ENCODE data around the gene RAD51B.

Gene RAD51B

DNA sequence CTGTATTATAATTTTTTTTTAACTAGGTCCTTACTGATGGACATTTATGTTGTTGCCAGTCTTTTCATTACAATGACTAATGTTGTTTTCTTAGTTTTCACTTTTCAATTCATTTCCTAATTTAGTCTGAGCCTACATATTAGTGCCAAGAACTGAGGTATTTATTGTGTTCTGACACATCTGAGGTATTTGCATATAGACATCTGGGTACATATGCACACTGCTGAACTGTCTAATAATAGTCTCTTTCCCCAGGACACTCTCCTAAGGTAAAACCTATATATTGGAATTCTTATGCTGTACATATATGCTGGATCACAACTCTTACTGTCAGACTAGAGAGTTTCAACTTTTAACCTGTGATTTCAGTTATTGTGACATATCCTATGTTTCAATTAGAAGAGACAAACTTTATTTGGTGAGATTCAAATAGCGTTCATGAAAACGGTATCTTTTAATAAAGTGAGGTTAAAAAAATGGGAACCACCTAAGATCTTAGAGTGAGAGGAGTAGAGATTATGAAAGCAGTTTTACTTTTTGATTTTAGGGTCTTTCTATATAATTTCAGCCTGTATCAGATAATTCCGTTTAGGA, 263.2 kb downstream of the RAD51B start:
- no peak overlapping the region for H3K27ac ChIP-seq (ENCODE audit: low read depth, low read length)

DNA sequence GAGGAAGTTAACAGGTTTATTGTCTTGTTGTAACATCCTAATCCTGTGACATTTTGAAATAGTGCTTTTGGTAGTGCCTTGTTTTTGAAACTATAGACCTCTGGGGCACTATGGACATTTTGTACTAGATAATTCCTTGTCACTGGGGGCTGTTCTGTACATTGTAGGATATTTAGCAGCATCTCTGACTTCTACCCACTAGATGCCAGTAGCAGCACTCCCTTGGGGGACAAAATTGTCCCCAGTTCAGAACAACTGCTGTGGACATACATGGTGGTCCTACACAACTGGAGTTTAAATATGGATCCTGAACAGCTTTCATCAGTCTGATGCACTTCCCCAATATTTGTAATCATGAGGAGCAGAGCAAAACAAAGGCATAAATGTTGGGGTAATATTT, 264.7 kb downstream of the RAD51B start:
- Histone ChIP-seq H3K9ac (ENCODE audit: low read depth in 1 of 2, low read length in 2 of 2) (no peak overlapping the region), H3K4me1 (ENCODE audit: control insufficient read depth in 1 of 2, insufficient read depth in 2 of 2, low read length in 2 of 2) (no peaks in the 10 kb centered on the region), H3K36me3 (ENCODE audit: control insufficient read depth in 1 of 2, insufficient read depth in 2 of 2, low read length in 2 of 2) (no peaks in the 10 kb centered on the region), H3K4me3 (ENCODE audit: low read depth in 1 of 2, low read length in 2 of 2) (no peak overlapping the region), H3K27me3 (ENCODE audit: control insufficient read depth in 1 of 2, insufficient read depth in 2 of 2, low read length in 2 of 2) (no peaks in the 10 kb centered on the region), H3K27ac (ENCODE audit: low read depth, low read length) (no peak overlapping the region), H3K9me3 (ENCODE audit: control insufficient read depth in 1 of 2, low read length in 2 of 2) (no peaks in the 10 kb centered on the region)

More for the DNA sequence above, 263.2 kb downstream of the RAD51B start:
- no peaks in the 10 kb centered on the region for H3K36me3 ChIP-seq (ENCODE audit: control insufficient read depth in 1 of 2, insufficient read depth in 2 of 2, low read length in 2 of 2)
- H3K9me3 ChIP-seq (ENCODE audit: control insufficient read depth in 1 of 2, low read length in 2 of 2), result no peaks in the 10 kb centered on the region
- no peaks in the 10 kb centered on the region for H3K27me3 ChIP-seq (ENCODE audit: control insufficient read depth in 1 of 2, insufficient read depth in 2 of 2, low read length in 2 of 2)
- H3K9ac ChIP-seq (ENCODE audit: low read depth in 1 of 2, low read length in 2 of 2), result no peak overlapping the region
- H3K4me3 ChIP-seq (ENCODE audit: low read depth in 1 of 2, low read length in 2 of 2), result no peak overlapping the region
- no peaks in the 10 kb centered on the region for H3K4me1 ChIP-seq (ENCODE audit: control insufficient read depth in 1 of 2, insufficient read depth in 2 of 2, low read length in 2 of 2)

DNA sequence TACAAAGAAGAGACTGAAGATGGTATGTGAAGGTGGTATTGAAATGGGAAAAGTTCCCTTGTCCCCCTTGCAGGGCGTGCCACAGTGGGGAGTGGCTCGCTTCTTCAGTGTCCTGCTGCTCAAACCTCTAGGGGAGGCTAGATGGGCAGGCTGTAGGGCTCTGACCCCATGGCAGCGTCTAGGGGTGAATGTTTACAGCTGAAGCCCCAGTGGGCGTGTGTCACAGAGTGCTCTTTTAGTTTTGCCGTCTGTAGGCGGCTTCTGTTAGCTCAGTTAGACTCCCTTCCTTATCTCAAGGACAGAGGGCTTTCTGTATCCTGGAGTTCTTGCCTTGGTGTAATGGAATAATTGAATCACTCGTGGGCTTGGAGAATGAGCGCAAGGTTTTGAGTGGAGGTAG, 266.2 kb downstream of the RAD51B start:
- Histone ChIP-seq H3K27ac (ENCODE audit: low read depth, low read length) (no peak overlapping the region), H3K9ac (ENCODE audit: low read depth in 1 of 2, low read length in 2 of 2) (no peak overlapping the region), H3K36me3 (ENCODE audit: control insufficient read depth in 1 of 2, insufficient read depth in 2 of 2, low read length in 2 of 2) (no peaks in the 10 kb centered on the region), H3K27me3 (ENCODE audit: control insufficient read depth in 1 of 2, insufficient read depth in 2 of 2, low read length in 2 of 2) (no peaks in the 10 kb centered on the region), H3K4me1 (ENCODE audit: control insufficient read depth in 1 of 2, insufficient read depth in 2 of 2, low read length in 2 of 2) (no peaks in the 10 kb centered on the region), H3K9me3 (ENCODE audit: control insufficient read depth in 1 of 2, low read length in 2 of 2) (no peaks in the 10 kb centered on the region), H3K4me3 (ENCODE audit: low read depth in 1 of 2, low read length in 2 of 2) (no peak overlapping the region)

DNA sequence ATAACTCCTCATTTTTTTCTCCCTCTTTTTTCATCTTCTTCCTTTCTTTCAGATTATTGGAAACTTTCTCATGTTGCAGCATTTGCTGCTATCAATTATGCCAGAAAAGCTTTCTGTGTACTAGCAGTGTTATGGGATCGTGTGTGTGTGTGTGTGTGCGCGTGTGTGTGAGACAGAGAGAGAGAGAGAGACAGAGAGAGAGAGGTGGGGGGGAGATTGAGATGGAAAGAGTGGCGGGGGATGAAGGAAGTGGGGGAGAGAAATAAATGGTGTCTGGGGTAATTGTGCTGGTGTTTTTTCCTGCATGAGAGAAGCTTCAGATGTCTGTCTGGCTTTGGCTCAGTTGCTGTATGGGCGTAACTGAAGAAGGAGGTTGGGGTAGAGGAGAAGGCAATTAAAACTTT, 268.9 kb downstream of the RAD51B start:
- Histone ChIP-seq H3K9ac (ENCODE audit: low read depth in 1 of 2, low read length in 2 of 2) (no peak overlapping the region), H3K4me3 (ENCODE audit: low read depth in 1 of 2, low read length in 2 of 2) (no peak overlapping the region)

DNA sequence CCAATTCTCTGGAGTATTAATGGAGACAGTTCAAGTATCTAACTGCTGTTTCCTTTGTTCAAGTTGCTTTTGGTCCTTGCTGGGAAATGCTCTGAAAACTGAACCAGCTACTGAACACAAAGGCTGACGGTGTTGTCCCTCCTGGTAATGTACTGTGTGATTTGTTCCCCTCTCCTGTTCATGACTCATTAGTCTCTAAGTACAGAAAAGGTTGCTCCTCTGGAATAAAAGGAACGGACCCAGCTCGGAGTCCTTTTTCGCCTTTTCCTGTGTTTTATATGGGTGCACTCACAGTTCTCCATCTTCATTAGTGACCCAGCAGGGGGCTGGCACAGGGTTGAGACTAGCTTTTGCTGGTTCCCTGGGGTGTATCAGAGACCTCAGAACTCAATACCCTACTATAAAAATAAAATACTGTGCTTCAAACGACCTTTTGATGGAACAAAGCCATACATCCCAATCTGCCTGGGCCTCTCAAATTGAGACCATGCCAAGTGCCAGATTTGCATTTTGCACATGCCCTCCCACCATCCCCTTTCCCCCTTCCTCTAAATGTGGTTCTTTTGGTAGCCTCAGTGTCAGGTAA, 269.7 kb downstream of the RAD51B start:
- Histone ChIP-seq H3K9ac (ENCODE audit: low read depth in 1 of 2, low read length in 2 of 2) (no peak overlapping the region), H3K27me3 (ENCODE audit: control insufficient read depth in 1 of 2, insufficient read depth in 2 of 2, low read length in 2 of 2) (no peaks in the 10 kb centered on the region), H3K4me3 (ENCODE audit: low read depth in 1 of 2, low read length in 2 of 2) (no peak overlapping the region), H3K27ac (ENCODE audit: low read depth, low read length) (no peak overlapping the region), H3K9me3 (ENCODE audit: control insufficient read depth in 1 of 2, low read length in 2 of 2) (no peaks in the 10 kb centered on the region), H3K4me1 (ENCODE audit: control insufficient read depth in 1 of 2, insufficient read depth in 2 of 2, low read length in 2 of 2) (no peaks in the 10 kb centered on the region), H3K36me3 (ENCODE audit: control insufficient read depth in 1 of 2, insufficient read depth in 2 of 2, low read length in 2 of 2) (no peaks in the 10 kb centered on the region)

More for the DNA sequence above, 268.9 kb downstream of the RAD51B start:
- Histone ChIP-seq H3K27ac (ENCODE audit: low read depth, low read length) (no peak overlapping the region), H3K9me3 (ENCODE audit: control insufficient read depth in 1 of 2, low read length in 2 of 2) (no peaks in the 10 kb centered on the region), H3K4me1 (ENCODE audit: control insufficient read depth in 1 of 2, insufficient read depth in 2 of 2, low read length in 2 of 2) (no peaks in the 10 kb centered on the region), H3K36me3 (ENCODE audit: control insufficient read depth in 1 of 2, insufficient read depth in 2 of 2, low read length in 2 of 2) (no peaks in the 10 kb centered on the region), H3K27me3 (ENCODE audit: control insufficient read depth in 1 of 2, insufficient read depth in 2 of 2, low read length in 2 of 2) (no peaks in the 10 kb centered on the region)

DNA sequence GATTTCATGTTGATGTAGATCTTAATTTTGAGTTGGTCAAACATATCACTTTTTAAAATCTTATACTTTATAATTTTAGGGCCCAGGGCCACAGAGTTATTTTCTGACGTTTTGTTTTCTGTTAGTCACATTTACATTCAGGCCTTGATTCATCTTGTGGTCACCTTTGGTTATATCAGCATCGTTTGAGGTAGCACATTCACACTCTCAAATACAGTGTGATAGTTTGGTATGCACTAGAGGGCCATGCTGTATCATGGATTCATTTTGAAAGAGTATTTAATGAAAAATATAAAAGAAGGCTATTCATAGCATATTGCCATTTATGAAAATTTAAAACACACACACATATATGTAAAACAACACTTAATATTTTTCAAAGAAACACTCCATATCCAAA, 274.6 kb downstream of the RAD51B start:
- Histone ChIP-seq H3K27me3 (ENCODE audit: control insufficient read depth in 1 of 2, insufficient read depth in 2 of 2, low read length in 2 of 2) (no peaks in the 10 kb centered on the region), H3K4me1 (ENCODE audit: control insufficient read depth in 1 of 2, insufficient read depth in 2 of 2, low read length in 2 of 2) (no peaks in the 10 kb centered on the region), H3K27ac (ENCODE audit: low read depth, low read length) (no peak overlapping the region)

DNA sequence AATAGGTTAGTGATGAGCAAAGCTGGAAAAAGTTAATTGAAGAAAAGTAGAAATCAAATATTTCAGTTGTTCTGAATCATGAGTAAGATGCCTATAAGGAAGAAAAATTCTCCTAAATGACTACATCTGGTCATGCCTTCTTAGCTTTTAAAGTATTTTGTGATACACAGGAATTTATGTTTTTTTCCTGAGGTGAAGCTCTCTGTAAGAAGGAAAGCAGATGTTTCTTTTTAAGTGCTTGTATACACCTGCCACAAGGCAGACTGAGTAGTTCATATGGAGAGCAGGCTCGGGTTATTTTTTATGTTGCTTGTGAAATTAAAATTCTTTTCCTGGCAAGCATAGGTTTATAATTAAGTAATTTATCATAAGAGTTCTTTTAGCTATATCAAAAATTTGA, 275.2 kb downstream of the RAD51B start:
- H3K27ac ChIP-seq (ENCODE audit: low read depth, low read length), result no peak overlapping the region
- no peaks in the 10 kb centered on the region for H3K4me1 ChIP-seq (ENCODE audit: control insufficient read depth in 1 of 2, insufficient read depth in 2 of 2, low read length in 2 of 2)
- no peak overlapping the region for H3K4me3 ChIP-seq (ENCODE audit: low read depth in 1 of 2, low read length in 2 of 2)
- no peaks in the 10 kb centered on the region for H3K36me3 ChIP-seq (ENCODE audit: control insufficient read depth in 1 of 2, insufficient read depth in 2 of 2, low read length in 2 of 2)
- H3K9me3 ChIP-seq (ENCODE audit: control insufficient read depth in 1 of 2, low read length in 2 of 2), result peaks cover 0 to 6% of the 10 kb centered on the region in 2 donors
- H3K27me3 ChIP-seq (ENCODE audit: control insufficient read depth in 1 of 2, insufficient read depth in 2 of 2, low read length in 2 of 2), result no peaks in the 10 kb centered on the region
- H3K9ac ChIP-seq (ENCODE audit: low read depth in 1 of 2, low read length in 2 of 2), result no peak overlapping the region

More for the DNA sequence above, 274.6 kb downstream of the RAD51B start:
- H3K4me3 ChIP-seq (ENCODE audit: low read depth in 1 of 2, low read length in 2 of 2), result no peak overlapping the region
- no peaks in the 10 kb centered on the region for H3K36me3 ChIP-seq (ENCODE audit: control insufficient read depth in 1 of 2, insufficient read depth in 2 of 2, low read length in 2 of 2)
- H3K9me3 ChIP-seq (ENCODE audit: control insufficient read depth in 1 of 2, low read length in 2 of 2), result peaks cover 0 to 5% of the 10 kb centered on the region in 2 donors
- H3K9ac ChIP-seq (ENCODE audit: low read depth in 1 of 2, low read length in 2 of 2), result no peak overlapping the region

DNA sequence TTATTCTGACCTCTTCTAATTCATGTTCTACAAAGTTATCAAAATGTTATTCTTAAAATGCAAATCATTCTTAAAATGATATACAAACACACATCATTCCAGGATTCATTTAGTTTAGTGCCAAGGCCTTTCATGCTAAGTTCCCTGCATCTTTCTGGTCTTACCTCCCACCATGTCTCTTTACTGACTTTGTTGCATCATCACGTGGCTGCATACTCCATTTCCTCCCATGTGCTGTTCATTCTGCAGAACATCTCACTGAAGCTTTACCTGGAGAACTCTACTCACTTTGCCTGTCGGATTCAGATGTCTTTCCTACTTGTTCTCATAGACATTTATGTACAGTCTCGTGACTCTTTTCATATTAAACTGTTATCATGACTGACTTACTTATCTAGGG, 278.1 kb downstream of the RAD51B start:
- Histone ChIP-seq H3K27ac (ENCODE audit: low read depth, low read length) (no peak overlapping the region), H3K27me3 (ENCODE audit: control insufficient read depth in 1 of 2, insufficient read depth in 2 of 2, low read length in 2 of 2) (no peaks in the 10 kb centered on the region), H3K4me3 (ENCODE audit: low read depth in 1 of 2, low read length in 2 of 2) (no peak overlapping the region), H3K9me3 (ENCODE audit: control insufficient read depth in 1 of 2, low read length in 2 of 2) (peaks cover 18 to 27% of the 10 kb centered on the region in 2 donors), H3K9ac (ENCODE audit: low read depth in 1 of 2, low read length in 2 of 2) (no peak overlapping the region), H3K4me1 (ENCODE audit: control insufficient read depth in 1 of 2, insufficient read depth in 2 of 2, low read length in 2 of 2) (no peaks in the 10 kb centered on the region), H3K36me3 (ENCODE audit: control insufficient read depth in 1 of 2, insufficient read depth in 2 of 2, low read length in 2 of 2) (no peaks in the 10 kb centered on the region)

DNA sequence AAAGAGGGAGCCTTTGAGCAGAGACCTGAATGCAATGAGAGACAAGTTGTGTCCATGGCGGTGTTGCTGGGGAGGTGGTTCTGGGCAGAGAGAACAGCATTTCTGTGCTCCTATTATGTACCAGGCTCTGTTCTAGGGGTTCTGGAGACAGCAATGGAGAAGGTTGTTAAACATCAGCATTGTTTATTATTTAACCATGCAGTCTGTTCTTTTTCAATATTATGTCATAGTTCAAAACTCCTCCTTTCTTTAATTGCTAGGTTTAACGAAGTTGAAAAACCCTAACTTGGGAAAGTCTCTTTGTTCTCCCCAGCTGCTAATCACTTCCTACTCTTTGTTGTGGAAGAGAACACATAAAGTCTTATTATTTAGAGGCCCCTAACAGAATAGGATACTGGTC, 279.3 kb downstream of the RAD51B start:
- Histone ChIP-seq H3K4me1 (ENCODE audit: control insufficient read depth in 1 of 2, insufficient read depth in 2 of 2, low read length in 2 of 2) (no peaks in the 10 kb centered on the region), H3K27me3 (ENCODE audit: control insufficient read depth in 1 of 2, insufficient read depth in 2 of 2, low read length in 2 of 2) (no peaks in the 10 kb centered on the region), H3K4me3 (ENCODE audit: low read depth in 1 of 2, low read length in 2 of 2) (no peak overlapping the region), H3K36me3 (ENCODE audit: control insufficient read depth in 1 of 2, insufficient read depth in 2 of 2, low read length in 2 of 2) (no peaks in the 10 kb centered on the region), H3K27ac (ENCODE audit: low read depth, low read length) (no peak overlapping the region), H3K9me3 (ENCODE audit: control insufficient read depth in 1 of 2, low read length in 2 of 2) (peaks cover 18 to 27% of the 10 kb centered on the region in 2 donors), H3K9ac (ENCODE audit: low read depth in 1 of 2, low read length in 2 of 2) (no peak overlapping the region)

DNA sequence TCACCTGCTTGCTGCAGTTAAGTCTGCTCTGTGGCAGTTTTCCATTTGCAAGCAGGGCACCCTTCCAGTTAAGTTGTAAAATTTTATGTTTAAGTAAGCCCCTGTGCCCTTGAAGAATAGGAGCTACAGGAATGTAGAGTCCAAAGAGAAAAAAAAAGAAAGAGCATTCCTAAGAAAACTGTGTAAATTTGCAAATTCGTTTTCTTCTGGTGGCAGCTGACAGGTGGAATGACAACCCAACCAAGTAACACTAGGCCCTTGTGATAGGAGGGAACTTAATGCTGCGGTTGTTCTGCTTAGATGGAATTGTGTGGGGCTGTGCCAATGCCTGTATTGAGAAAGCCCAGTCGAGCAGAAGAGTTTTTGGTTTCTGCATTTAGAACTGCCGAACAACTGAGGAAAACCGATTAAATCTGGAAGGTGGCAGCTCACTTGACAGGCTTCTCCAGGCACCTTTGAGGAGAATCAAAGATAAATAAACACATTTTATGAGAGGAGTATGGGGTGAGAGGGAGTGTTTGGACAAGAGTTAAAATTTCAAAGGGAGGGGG, 280.0 kb downstream of the RAD51B start:
- no peaks in the 10 kb centered on the region for H3K4me1 ChIP-seq (ENCODE audit: control insufficient read depth in 1 of 2, insufficient read depth in 2 of 2, low read length in 2 of 2)
- no peak overlapping the region for H3K4me3 ChIP-seq (ENCODE audit: low read depth in 1 of 2, low read length in 2 of 2)
- no peaks in the 10 kb centered on the region for H3K27me3 ChIP-seq (ENCODE audit: control insufficient read depth in 1 of 2, insufficient read depth in 2 of 2, low read length in 2 of 2)
- no peak overlapping the region for H3K9ac ChIP-seq (ENCODE audit: low read depth in 1 of 2, low read length in 2 of 2)
- no peaks in the 10 kb centered on the region for H3K36me3 ChIP-seq (ENCODE audit: control insufficient read depth in 1 of 2, insufficient read depth in 2 of 2, low read length in 2 of 2)
- no peak overlapping the region for H3K27ac ChIP-seq (ENCODE audit: low read depth, low read length)
- H3K9me3 ChIP-seq (ENCODE audit: control insufficient read depth in 1 of 2, low read length in 2 of 2), result peaks cover 18 to 27% of the 10 kb centered on the region in 2 donors
